Endodermal cell (in vitro differentiated cells): ENCODE data around the gene C1orf21. TPM values are rescaled to one million over a fixed set of nuclear protein-coding genes. Genes with fewer than 3 reads are reported as not detected.
"Not testable (repeated sequence)": the region's sequence is repeated elsewhere in the genome, so short reads cannot be mapped to it uniquely, and the experiment has no call there.

Experiments used
- DNase-seq: peaks from one replicate; pipeline ENCODE4 v3.0.0-alpha.2; 2017
- H3K27ac ChIP-seq: 2 replicates; pipeline ENCODE4 v1.5.1; 2013; ENCODE audit warnings: mild to moderate bottlenecking, low read depth, low read length, moderate library complexity
- H3K27me3 ChIP-seq: 2 replicates; pipeline ENCODE4 v1.6.1; 2013; ENCODE audit warnings: mild to moderate bottlenecking, low read length, moderate library complexity; ENCODE audit not compliant: insufficient read depth, control insufficient read depth, poor library complexity, severe bottlenecking
- H3K36me3 ChIP-seq: 2 replicates; pipeline ENCODE4 v1.7.0; 2013; ENCODE audit warnings: mild to moderate bottlenecking, low read length, moderate library complexity; ENCODE audit not compliant: control insufficient read depth, insufficient read depth
- H3K4me1 ChIP-seq: one replicate; pipeline ENCODE4 v1.7.0; 2013; ENCODE audit warnings: low read length; ENCODE audit not compliant: control insufficient read depth, insufficient read depth
- H3K4me3 ChIP-seq: 2 replicates; pipeline ENCODE4 v1.5.1; 2013; ENCODE audit warnings: mild to moderate bottlenecking, low read length, moderate library complexity
- H3K9ac ChIP-seq: 2 replicates; pipeline ENCODE4 v1.6.1; 2013; ENCODE audit warnings: mild to moderate bottlenecking, low read length, moderate library complexity; ENCODE audit not compliant: poor library complexity, severe bottlenecking; ENCODE audit errors: extremely low read depth
- H3K9me3 ChIP-seq: 2 replicates; pipeline ENCODE4 v1.6.1; 2013; ENCODE audit warnings: mild to moderate bottlenecking, low read length, moderate library complexity; ENCODE audit not compliant: control insufficient read depth
- H3K27ac Mint-ChIP-seq: 2 replicates; pipeline ENCODE4 v1.8.0; 2020; ENCODE audit warnings: mixed read lengths
- H3K27me3 Mint-ChIP-seq: 2 replicates; pipeline ENCODE4 v1.8.0; 2021; ENCODE audit warnings: mild to moderate bottlenecking, mixed read lengths; ENCODE audit not compliant: insufficient read depth
- H3K36me3 Mint-ChIP-seq: 2 replicates; pipeline ENCODE4 v1.8.0; 2020; ENCODE audit warnings: low read depth, mixed read lengths
- H3K4me1 Mint-ChIP-seq: 2 replicates; pipeline ENCODE4 v1.8.0; 2020; ENCODE audit warnings: mixed read lengths
- H3K4me3 Mint-ChIP-seq: 2 replicates; pipeline ENCODE4 v1.8.0; 2020; ENCODE audit warnings: mild to moderate bottlenecking, moderate library complexity, mixed read lengths
- H3K9me3 Mint-ChIP-seq: 2 replicates; pipeline ENCODE4 v1.8.0; 2020; ENCODE audit warnings: mild to moderate bottlenecking, mixed read lengths
- WGBS, 2 experiments: methylation state at CpG; one replicate each; pipeline versions ENCODE4 v1.1.5 to v1.1.7; 2013; ENCODE audit warnings: missing lambda C conversion rate in 2 of 2, mixed read lengths in 1 of 2; ENCODE audit not compliant: insufficient coverage in 1 of 2, insufficient read length in 1 of 2; 5-methylcytosine and 5-hydroxymethylcytosine counted together
- long read RNA-seq, 4 experiments: library from polyadenylated mRNA in 2 of 4; library from RNA in 1 of 4; library from capped mRNA in 1 of 4; stranded (forward) in 3 of 4; unstranded in 1 of 4; transcript quantifications; one replicate each; pipeline ENCODE4 v2.0.0, GENCODE V29; 2020 to 2021; ENCODE audit warnings: inconsistent platforms in 1 of 4
- polyA plus RNA-seq, 2 experiments: library from polyadenylated mRNA; stranded (reverse); fragments of 50-300 nt; gene quantifications; one replicate each; pipeline ENCODE4 v1.2.3, GENCODE V29; 2013
- total RNA-seq, 2 donors: library from RNA; stranded (reverse); fragmentation: NEBNext Ultra II Directional in 1 of 2; extraction: Animal tissue kit (Norgen Biotek cat#: 25700) in 1 of 2; gene quantifications; 2 replicates in 1 of 2; 3 replicates in 1 of 2; pipeline ENCODE4 v1.2.1, GENCODE V29; 2021
- TF ChIP-seq, protein P1 (sequence below): fragments of 200-600 bp; sonication (generic); conservative IDR thresholded peaks from 2 replicates; pipeline ENCODE4 v1.5.0; 2021; ENCODE audit warnings: antibody characterized with exemption, mild to moderate bottlenecking

C1orf21 gene, protein sequence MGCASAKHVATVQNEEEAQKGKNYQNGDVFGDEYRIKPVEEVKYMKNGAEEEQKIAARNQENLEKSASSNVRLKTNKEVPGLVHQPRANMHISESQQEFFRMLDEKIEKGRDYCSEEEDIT
- total RNA-seq = 10 to 100 TPM in 1 of 2 donors, 1 to 10 TPM in 1; 9.1 to 10.2 TPM
- polyA plus RNA-seq (2013, experiment 1 of 2) = 31.1 TPM
- polyA plus RNA-seq (2013, experiment 2 of 2) = 26.2 TPM
- long read RNA-seq, experiment 1, full-length matches to known transcripts = 1 of 4 reads
- long read RNA-seq, experiment 1, partial matches to known transcripts = 1 of 4 reads
- long read RNA-seq, experiment 1, other reads (novel, unspliced or antisense) = 2 of 4 reads
- long read RNA-seq, experiment 2, full-length matches to known transcripts = 1 of 2 reads
- long read RNA-seq, experiment 2, partial matches to known transcripts = 0 of 2 reads
- long read RNA-seq, experiment 2, other reads (novel, unspliced or antisense) = 1 of 2 reads
- long read RNA-seq, experiment 3, full-length matches to known transcripts = 21 of 26 reads
- long read RNA-seq, experiment 3, partial matches to known transcripts = 0 of 26 reads
- long read RNA-seq, experiment 3, other reads (novel, unspliced or antisense) = 5 of 26 reads
- long read RNA-seq, experiment 4, full-length matches to known transcripts = 2 of 4 reads
- long read RNA-seq, experiment 4, partial matches to known transcripts = 1 of 4 reads
- long read RNA-seq, experiment 4, other reads (novel, unspliced or antisense) = 1 of 4 reads

DNA sequence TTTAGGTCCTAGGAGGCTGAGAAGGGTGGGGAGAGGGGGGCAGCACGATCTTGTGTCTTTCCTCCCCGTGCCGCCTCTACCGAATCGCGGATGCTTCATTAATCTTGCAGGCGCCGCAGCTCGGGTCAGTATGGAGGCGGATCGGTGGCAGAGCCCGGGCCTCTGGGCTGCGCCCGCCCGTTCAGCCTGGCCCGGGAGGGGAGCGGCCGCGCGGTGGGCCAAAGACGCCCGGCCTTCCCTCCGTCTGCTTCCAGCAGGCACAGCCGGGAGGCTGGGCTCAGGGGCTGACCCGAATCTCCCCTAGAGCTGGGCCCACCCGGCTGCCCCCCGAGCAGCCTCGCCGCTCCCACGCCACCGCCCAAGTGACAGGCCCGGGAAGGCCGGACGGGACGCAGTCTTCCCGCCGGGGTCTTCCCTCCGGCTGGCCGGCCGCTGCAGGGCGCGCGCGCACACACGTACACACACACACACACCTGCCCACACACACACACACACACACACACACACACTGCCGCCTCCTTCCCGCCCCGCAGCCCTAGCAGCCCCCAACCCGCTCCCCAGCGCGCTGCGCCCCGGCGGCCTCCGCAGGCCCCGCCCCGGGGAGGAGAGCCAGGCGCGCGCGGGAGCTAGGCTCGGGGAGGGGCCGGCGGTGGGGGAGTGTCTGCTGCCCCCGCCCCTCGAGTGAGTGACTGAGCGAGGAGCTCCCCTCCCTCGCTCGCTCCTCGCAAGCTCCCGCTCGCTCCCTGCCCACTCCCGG lies at the start of gene C1orf21:
TSS of gene C1orf21 (plus strand) at position 718 of the 757 bp plus-strand sequence. CDS start 90,481 bp downstream, outside the sequence.
- H3K4me3 ChIP-seq = peak within 1 kb of the TSS; percentile 89
- Mint-ChIP-seq H3K27ac (no peak within 1 kb of the TSS), H3K4me3 (peak within 1 kb of the TSS; percentile 68), H3K9me3 (no peaks in the 10 kb centered on the region), H3K4me1 (peaks cover 20% of the 10 kb centered on the region), H3K36me3 (no peaks in the 10 kb centered on the region), H3K27me3 (peaks cover 86% of the 10 kb centered on the region)
- peak; percentile 93 for DNase-seq
- H3K4me1 ChIP-seq = no peaks in the 10 kb centered on the region
- H3K27ac ChIP-seq = peak within 1 kb of the TSS; percentile 59
- H3K36me3 ChIP-seq = no peaks in the 10 kb centered on the region
- peaks cover 79% of the 10 kb centered on the region for H3K27me3 ChIP-seq
- whole genome bisulfite sequencing, 2 experiments = 0 to 3% methylated on average over 7 to 69 of the region's 73 CpGs
- H3K9me3 ChIP-seq = no peaks in the 10 kb centered on the region
- TF ChIP-seq, protein P1, sequence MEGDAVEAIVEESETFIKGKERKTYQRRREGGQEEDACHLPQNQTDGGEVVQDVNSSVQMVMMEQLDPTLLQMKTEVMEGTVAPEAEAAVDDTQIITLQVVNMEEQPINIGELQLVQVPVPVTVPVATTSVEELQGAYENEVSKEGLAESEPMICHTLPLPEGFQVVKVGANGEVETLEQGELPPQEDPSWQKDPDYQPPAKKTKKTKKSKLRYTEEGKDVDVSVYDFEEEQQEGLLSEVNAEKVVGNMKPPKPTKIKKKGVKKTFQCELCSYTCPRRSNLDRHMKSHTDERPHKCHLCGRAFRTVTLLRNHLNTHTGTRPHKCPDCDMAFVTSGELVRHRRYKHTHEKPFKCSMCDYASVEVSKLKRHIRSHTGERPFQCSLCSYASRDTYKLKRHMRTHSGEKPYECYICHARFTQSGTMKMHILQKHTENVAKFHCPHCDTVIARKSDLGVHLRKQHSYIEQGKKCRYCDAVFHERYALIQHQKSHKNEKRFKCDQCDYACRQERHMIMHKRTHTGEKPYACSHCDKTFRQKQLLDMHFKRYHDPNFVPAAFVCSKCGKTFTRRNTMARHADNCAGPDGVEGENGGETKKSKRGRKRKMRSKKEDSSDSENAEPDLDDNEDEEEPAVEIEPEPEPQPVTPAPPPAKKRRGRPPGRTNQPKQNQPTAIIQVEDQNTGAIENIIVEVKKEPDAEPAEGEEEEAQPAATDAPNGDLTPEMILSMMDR = no peak
- H3K9ac ChIP-seq = peak within 1 kb of the TSS; percentile 48

DNA sequence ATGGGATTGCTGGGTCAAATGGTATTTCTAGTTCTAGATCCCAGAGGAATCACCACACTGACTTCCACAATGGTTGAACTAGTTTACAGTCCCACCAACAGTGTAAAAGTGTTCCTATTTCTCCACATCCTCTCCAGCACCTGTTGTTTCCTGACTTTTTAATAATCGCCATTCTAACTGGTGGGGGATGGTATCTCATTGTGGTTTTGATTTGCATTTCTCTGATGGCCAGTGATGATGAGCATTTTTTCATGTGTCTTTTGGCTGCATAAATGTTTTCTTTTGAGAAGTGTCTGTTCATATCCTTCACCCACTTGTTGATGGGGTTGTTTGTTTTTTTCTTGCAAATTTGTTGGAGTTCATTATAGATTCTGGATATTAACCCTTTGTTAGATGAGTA lies 49.0 kb upstream of the C1orf21 start:
- not testable (repeated sequence) for H3K4me1 ChIP-seq, H3K9me3 ChIP-seq, H3K27ac ChIP-seq, H3K9me3 Mint-ChIP-seq, H3K27me3 Mint-ChIP-seq, H3K36me3 ChIP-seq, H3K4me1 Mint-ChIP-seq, H3K36me3 Mint-ChIP-seq, DNase-seq, H3K4me3 Mint-ChIP-seq, H3K27ac Mint-ChIP-seq, H3K27me3 ChIP-seq, H3K9ac ChIP-seq, H3K4me3 ChIP-seq
- 100% methylated on average over 1 of the region's 1 CpG; no CpG with 5 or more reads in 1 of the 2 experiments for WGBS, 2 experiments

DNA sequence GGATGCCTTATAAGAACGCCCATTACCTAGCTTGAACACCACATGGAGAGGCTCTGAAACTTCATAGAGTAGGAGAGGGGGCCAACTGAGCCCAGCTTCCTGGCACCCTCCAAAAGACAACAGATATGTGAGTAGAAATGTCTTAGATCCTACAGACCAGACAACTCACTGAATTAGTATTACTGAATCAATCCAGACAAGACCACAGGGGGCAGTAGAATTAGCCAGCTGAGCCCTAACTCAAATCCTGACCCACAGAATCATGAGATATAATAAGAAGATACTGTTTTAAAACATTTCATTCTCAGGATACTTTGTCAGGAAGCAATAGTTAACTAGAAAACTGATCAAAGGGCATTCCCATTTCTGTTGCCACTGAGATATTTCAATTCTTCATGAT lies 45.8 kb upstream of the C1orf21 start:
- Mint-ChIP-seq H3K36me3 (no peaks in the 10 kb centered on the region), H3K27ac (no peak overlapping the region), H3K4me3 (no peak overlapping the region), H3K27me3 (peaks cover 8% of the 10 kb centered on the region), H3K9me3 (peaks cover 4% of the 10 kb centered on the region), H3K4me1 (no peaks in the 10 kb centered on the region)
- H3K9ac ChIP-seq = no peak overlapping the region
- TF ChIP-seq, protein P1 = peak; percentile 67
- H3K9me3 ChIP-seq = peaks cover 14% of the 10 kb centered on the region
- H3K27ac ChIP-seq = no peak overlapping the region
- no peaks in the 10 kb centered on the region for H3K4me1 ChIP-seq
- no peak overlapping the region for H3K4me3 ChIP-seq
- H3K36me3 ChIP-seq = no peaks in the 10 kb centered on the region
- H3K27me3 ChIP-seq = no peaks in the 10 kb centered on the region
- DNase-seq = no peak
- 87% methylated on average over 1 of the region's 1 CpG; no CpG with 5 or more reads in 1 of the 2 experiments for WGBS, 2 experiments
